ENCODE measurements around the gene UROC1.

GRCh38 chr3:126480206-126480605 lies 37.4 kb downstream of the UROC1 start:
- TF ChIP-seq CTCF (IDR thresholded peaks at IDR 0.05) (no peak), POLR2A (IDR thresholded peaks at IDR 0.05) (no peak), POLR2AphosphoS5 (IDR thresholded peaks at IDR 0.05) (no peak)

Data from prostate gland (tissue), 2 donors.